OCI-LY7 (cell line): Measurements from ENCODE around the gene FMNL3. TPM values are rescaled to one million over a fixed set of nuclear protein-coding genes. Genes with fewer than 3 reads are reported as not detected.

ENCODE experiments used
- BruUV-seq: library from RNA; stranded (reverse); fragments of 400-500 nt; replicated peaks from 2 replicates; lab custom pipeline; 2021; lab: Mats Ljungman, UMichigan
- CTCF ChIA-PET: fragments of 300-600 bp; sonication (Branson Sonifier 250); formaldehyde crosslinking; loops from one replicate; lab custom pipeline; 2022; ENCODE audit warnings: antibody characterized with exemption; ENCODE audit not compliant: unreplicated experiment; lab: Charles Lee
- POLR2A ChIA-PET: fragments of 300-600 bp; sonication (Branson Sonifier 250); formaldehyde crosslinking; loops from one replicate; lab custom pipeline; 2022; ENCODE audit warnings: antibody characterized with exemption; lab: Charles Lee
- DNase-seq: peaks from one replicate; pipeline ENCODE4 v3.0.0-alpha.2; 2015; ENCODE audit warnings: low spot score
- H2AFZ ChIP-seq: fragments of 200-600 bp; sonication (generic), shearing (Covaris generic); 2 replicates; pipeline ENCODE4 v1.6.1; 2014; ENCODE audit warnings: mild to moderate bottlenecking, antibody characterized with exemption, low read length, moderate library complexity
- H3K27ac ChIP-seq: fragments of 200-600 bp; sonication (generic); 2 replicates; pipeline ENCODE4 v1.5.1; 2014; ENCODE audit warnings: mixed run types, low read depth, mild to moderate bottlenecking, moderate library complexity, low read length, inconsistent platforms; ENCODE audit not compliant: poor library complexity, severe bottlenecking
- H3K36me3 ChIP-seq: fragments of 200-600 bp; sonication (generic); 2 replicates; pipeline ENCODE4 v1.6.1; 2014; ENCODE audit warnings: mild to moderate bottlenecking, antibody characterized with exemption, low read length, moderate library complexity, mixed read lengths; ENCODE audit not compliant: insufficient read depth
- H3K4me1 ChIP-seq: fragments of 200-600 bp; sonication (generic); 2 replicates; pipeline ENCODE4 v1.5.1; 2014; ENCODE audit warnings: mild to moderate bottlenecking, low read length; ENCODE audit not compliant: insufficient read depth, poor library complexity, severe bottlenecking
- H3K4me2 ChIP-seq: fragments of 200-600 bp; sonication (generic); 2 replicates; pipeline ENCODE4 v1.6.1; 2014; ENCODE audit warnings: mild to moderate bottlenecking, low read length
- H3K4me3 ChIP-seq: fragments of 200-600 bp; sonication (generic); 2 replicates; pipeline ENCODE4 v1.5.1; 2014; ENCODE audit warnings: mild to moderate bottlenecking, low read depth, low read length; ENCODE audit not compliant: poor library complexity, severe bottlenecking
- H3K79me2 ChIP-seq: fragments of 200-600 bp; sonication (generic); 2 replicates; pipeline ENCODE4 v1.6.1; 2016; ENCODE audit warnings: low read depth, mild to moderate bottlenecking, low read length, moderate library complexity, mixed read lengths; ENCODE audit not compliant: insufficient read depth
- H3K9me2 ChIP-seq: fragments of 200-600 bp; sonication (generic); 2 replicates; pipeline ENCODE4 v1.6.1; 2016; ENCODE audit warnings: mild to moderate bottlenecking, low read length, mixed read lengths; ENCODE audit not compliant: insufficient read depth
- H3K9me3 ChIP-seq: fragments of 200-600 bp; sonication (generic); 2 replicates; pipeline ENCODE4 v1.6.1; 2014; ENCODE audit warnings: mild to moderate bottlenecking, mixed run types, low read length, mixed read lengths
- H4K20me1 ChIP-seq: fragments of 200-600 bp; sonication (generic); 2 replicates; pipeline ENCODE4 v1.6.1; 2014; ENCODE audit warnings: mild to moderate bottlenecking, antibody characterized with exemption, low read length, moderate library complexity, mixed read lengths; ENCODE audit not compliant: insufficient read depth
- EZH2phosphoT487 ChIP-seq: fragments of 200-600 bp; sonication (generic); IDR thresholded peaks from 2 replicates; pipeline ENCODE4 v1.6.1; 2018; ENCODE audit warnings: low read depth, borderline replicate concordance, mild to moderate bottlenecking, mixed run types, antibody characterized with exemption, low read length, moderate library complexity, mixed read lengths
- intact Hi-C: fragments of 100-400 bp; cut with micrococcal nuclease; formaldehyde crosslinking; loops from one replicate; pipeline ENCODE4 v1.10.0; 2022; ENCODE audit not compliant: unreplicated experiment
- total RNA-seq, 2 experiments: library from RNA; depleted of rRNA in 1 of 2; stranded (reverse); fragments of >200 nt in 1 of 2; shearing (Covaris generic) in 1 of 2; gene quantifications; 2 replicates each; pipeline ENCODE4 v1.2.3, GENCODE V29; 2014 to 2022
- TF ChIP-seq, protein P1 (sequence below): fragments of 200-600 bp; sonication (generic); conservative IDR thresholded peaks from 2 replicates; pipeline ENCODE4 v1.5.1; 2014; ENCODE audit warnings: mild to moderate bottlenecking, antibody characterized with exemption, low read length, moderate library complexity, mixed read lengths

The FMNL3 gene
- total RNA-seq, 2 experiments from 2014 or later, result 13.8 to 28.7 TPM

DNA sequence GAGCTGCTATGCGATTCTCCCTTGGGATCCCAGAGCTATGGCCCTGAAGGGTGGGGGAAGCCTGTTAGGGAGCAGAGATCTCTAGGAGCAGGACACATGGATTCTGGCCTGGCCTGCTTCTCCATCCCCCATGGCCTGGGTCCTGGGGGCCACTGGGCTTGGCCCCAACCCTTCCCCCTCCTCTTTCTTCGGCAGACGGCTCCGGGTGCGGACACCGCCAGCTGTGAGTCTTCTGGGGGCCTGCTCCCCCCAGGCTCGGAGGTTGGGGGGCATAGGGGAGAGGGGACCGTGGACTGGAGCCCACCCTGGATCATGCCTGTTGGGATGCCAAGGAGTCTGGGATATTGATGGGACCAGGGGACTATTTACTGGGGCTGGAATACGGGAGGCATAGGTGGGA, 74.8 kb downstream of the FMNL3 start:
- POLR2A ChIA-PET, result interaction anchor here (0.6 to 0.7 kb wide), 3 partner anchors 84 to 196 kb away, joined by 3 to 5 read pairs (median 5); partner anchors contain the start of gene NCKAP5L
- DNase-seq, result no peak
- no peak overlapping the region for H3K27ac ChIP-seq
- intact Hi-C loops, result no loop called here
- no peak overlapping the region for H2AFZ ChIP-seq
- BruUV-seq, result no TSS peak
- CTCF ChIA-PET, result no interaction called here
- H3K9me3 ChIP-seq, result no peaks in the 10 kb centered on the region
- TF ChIP-seq, protein P1, sequence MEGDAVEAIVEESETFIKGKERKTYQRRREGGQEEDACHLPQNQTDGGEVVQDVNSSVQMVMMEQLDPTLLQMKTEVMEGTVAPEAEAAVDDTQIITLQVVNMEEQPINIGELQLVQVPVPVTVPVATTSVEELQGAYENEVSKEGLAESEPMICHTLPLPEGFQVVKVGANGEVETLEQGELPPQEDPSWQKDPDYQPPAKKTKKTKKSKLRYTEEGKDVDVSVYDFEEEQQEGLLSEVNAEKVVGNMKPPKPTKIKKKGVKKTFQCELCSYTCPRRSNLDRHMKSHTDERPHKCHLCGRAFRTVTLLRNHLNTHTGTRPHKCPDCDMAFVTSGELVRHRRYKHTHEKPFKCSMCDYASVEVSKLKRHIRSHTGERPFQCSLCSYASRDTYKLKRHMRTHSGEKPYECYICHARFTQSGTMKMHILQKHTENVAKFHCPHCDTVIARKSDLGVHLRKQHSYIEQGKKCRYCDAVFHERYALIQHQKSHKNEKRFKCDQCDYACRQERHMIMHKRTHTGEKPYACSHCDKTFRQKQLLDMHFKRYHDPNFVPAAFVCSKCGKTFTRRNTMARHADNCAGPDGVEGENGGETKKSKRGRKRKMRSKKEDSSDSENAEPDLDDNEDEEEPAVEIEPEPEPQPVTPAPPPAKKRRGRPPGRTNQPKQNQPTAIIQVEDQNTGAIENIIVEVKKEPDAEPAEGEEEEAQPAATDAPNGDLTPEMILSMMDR, result no peak
- no peak for TF ChIP-seq EZH2phosphoT487
- peaks cover 5% of the 10 kb centered on the region for H3K4me1 ChIP-seq
- no peaks in the 10 kb centered on the region for H3K9me2 ChIP-seq
- no peaks in the 10 kb centered on the region for H3K79me2 ChIP-seq
- no peak overlapping the region for H3K4me3 ChIP-seq
- no peaks in the 10 kb centered on the region for H4K20me1 ChIP-seq
- H3K36me3 ChIP-seq, result no peaks in the 10 kb centered on the region
- H3K4me2 ChIP-seq, result no peak overlapping the region

DNA sequence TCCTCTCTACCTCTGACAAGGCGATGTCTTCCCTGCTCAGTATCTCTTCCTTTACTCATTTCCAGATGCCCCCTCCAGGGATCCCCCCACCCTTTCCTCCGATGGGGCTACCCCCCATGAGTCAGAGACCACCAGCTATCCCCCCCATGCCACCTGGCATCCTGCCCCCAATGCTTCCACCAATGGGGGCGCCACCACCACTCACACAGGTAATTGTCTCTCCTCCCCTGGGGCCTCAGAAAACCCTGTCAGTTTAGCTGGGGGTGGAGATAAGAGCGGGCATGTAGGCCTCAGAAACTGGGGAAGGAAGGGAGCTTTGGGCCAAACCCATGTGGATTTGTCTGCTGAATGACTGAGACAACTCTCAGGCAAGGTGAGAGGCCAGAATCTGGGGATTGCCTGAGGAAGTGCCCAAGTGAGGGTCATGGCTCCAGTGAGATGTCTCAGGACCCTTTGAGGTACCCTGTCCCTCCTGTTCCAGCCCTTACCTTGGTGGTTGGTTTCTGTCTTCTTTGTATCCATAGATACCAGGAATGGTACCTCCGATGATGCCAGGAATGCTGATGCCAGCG, 75.8 kb downstream of the FMNL3 start:
- no peaks in the 10 kb centered on the region for H4K20me1 ChIP-seq
- intact Hi-C loops, result no loop called here
- H3K27ac ChIP-seq, result no peak overlapping the region
- no peaks in the 10 kb centered on the region for H3K36me3 ChIP-seq
- no TSS peak for BruUV-seq
- CTCF ChIA-PET, result no interaction called here
- no peaks in the 10 kb centered on the region for H3K9me2 ChIP-seq
- no peaks in the 10 kb centered on the region for H3K9me3 ChIP-seq
- DNase-seq, result no peak
- H3K4me2 ChIP-seq, result no peak overlapping the region
- H2AFZ ChIP-seq, result no peak overlapping the region
- POLR2A ChIA-PET, result no interaction called here
- no peaks in the 10 kb centered on the region for H3K79me2 ChIP-seq
- no peak overlapping the region for H3K4me3 ChIP-seq
- no peaks in the 10 kb centered on the region for H3K4me1 ChIP-seq
- TF ChIP-seq, protein P1, result peak; percentile 44; the same call in 1 of the 2 replicates
- no peak for TF ChIP-seq EZH2phosphoT487

DNA sequence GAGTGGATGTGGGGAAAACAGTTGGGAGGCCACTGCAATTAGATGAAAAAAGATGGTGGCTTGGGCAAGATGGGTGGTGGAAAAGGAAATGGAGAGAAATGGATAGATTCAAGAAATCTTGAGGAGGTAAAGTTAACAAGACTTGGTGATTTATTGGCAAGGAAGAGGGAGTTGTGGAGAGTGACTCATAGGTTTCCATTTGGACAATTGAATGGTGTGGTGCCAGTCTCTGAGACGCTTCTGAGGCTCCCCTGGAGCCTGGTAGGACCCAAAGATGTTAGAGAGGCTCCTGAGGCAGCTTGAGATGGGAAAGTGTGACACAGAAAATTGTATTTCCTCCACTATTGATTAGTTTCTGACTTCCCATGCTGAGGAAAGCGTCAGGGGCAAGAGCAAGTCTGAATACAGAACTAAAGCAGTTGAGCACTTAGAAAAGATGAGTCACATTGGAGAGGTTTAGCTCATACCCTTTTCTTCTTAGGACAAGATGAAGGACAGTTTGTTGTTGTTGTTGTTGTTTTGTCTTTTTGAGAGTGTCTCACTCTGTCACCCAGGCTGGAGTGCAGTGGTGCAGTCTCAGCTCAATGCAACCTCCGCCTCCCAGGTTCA, 79.3 kb downstream of the FMNL3 start:
- H3K9me3 ChIP-seq, result no peaks in the 10 kb centered on the region
- peaks cover 8% of the 10 kb centered on the region for H3K4me1 ChIP-seq
- DNase-seq, result no peak
- H3K4me2 ChIP-seq, result no peak overlapping the region
- H3K4me3 ChIP-seq, result no peak overlapping the region
- BruUV-seq, result no TSS peak
- no peak overlapping the region for H3K27ac ChIP-seq
- H3K9me2 ChIP-seq, result no peaks in the 10 kb centered on the region
- CTCF ChIA-PET, result no interaction called here
- POLR2A ChIA-PET, result interaction anchor here (0.6 to 1.0 kb wide), 3 partner anchors 48 to 631 kb away, joined by 3 to 6 read pairs (median 4); no protein-coding TSS in a partner anchor
- no peak overlapping the region for H2AFZ ChIP-seq
- TF ChIP-seq, protein P1, result no peak
- no peak for TF ChIP-seq EZH2phosphoT487
- intact Hi-C loops, result loop anchor here (5.0 kb wide), 1 partner anchor 199 kb away; the partner anchor contains the start of gene NCKAP5L
- H3K79me2 ChIP-seq, result no peaks in the 10 kb centered on the region
- H4K20me1 ChIP-seq, result no peaks in the 10 kb centered on the region
- H3K36me3 ChIP-seq, result no peaks in the 10 kb centered on the region
